ENCODE measurements around the gene ERVW-1.

The ERVW-1 gene

DNA sequence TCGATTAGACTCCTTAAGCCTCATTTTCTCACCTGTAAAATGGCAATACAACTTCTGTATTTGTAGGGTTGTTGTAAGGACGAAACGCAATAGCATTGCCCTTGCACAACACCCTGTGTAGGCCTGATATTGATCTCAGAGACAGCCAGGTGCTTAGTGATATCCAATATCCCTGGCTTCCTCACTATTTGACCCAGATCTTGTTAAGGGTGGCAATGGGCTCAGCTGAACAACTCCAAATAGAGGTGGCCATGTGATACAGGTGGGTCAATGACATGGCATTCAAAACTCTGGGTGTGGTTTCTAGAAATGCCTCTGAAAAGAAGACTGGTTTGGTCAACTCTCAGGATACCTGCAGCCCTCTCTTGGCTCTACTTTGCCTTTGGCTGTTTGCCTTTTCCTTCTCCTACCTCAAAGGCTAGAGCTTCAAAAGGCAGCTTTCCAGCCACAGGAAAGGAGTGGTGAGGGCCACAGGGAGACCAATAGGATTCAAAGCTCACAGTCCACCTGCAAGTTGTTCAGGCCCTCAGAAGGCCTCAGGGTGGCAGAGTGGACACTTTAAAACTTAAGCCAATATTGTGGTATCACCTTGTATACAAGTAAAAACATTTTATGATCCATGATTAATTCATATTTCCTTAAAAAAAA is 45.3 kb downstream of the ERVW-1 start:
- Histone ChIP-seq H3K4me3 (ENCODE audit: low read depth in 1 of 2, low read length in 2 of 2) (no peak overlapping the region), H3K36me3 (ENCODE audit: insufficient read depth, low read length) (no peaks in the 10 kb centered on the region), H3K27ac (ENCODE audit: low read length) (no peak overlapping the region), H4K20me1 (ENCODE audit: insufficient read depth, low read length) (no peaks in the 10 kb centered on the region), H3K79me2 (ENCODE audit: insufficient read depth, low read length) (no peaks in the 10 kb centered on the region), H3K4me2 (ENCODE audit: insufficient read depth, low read length) (no peak overlapping the region), H2AFZ (ENCODE audit: low read depth, low read length) (no peak overlapping the region), H3K9ac (ENCODE audit: low read depth, low read length) (no peak overlapping the region), H3K9me3 (ENCODE audit: insufficient read depth, low read length, severe bottlenecking) (no peaks in the 10 kb centered on the region), H3K4me1 (ENCODE audit: insufficient read depth, low read length) (no peaks in the 10 kb centered on the region), H3K27me3 (ENCODE audit: insufficient read depth, low read length, poor library complexity) (no peaks in the 10 kb centered on the region)
- ATAC-seq (ENCODE audit: insufficient read depth, low read depth) (no peak), DNase-seq (no peak)
- TF ChIP-seq EZH2 (IDR thresholded peaks at IDR 0.05; ENCODE audit: borderline replicate concordance, low read depth, low read length, severe bottlenecking) (no peak), CTCF (IDR thresholded peaks at IDR 0.05; ENCODE audit: borderline replicate concordance, extremely low read depth, low read length, poor library complexity, severe bottlenecking) (no peak)

- no peak overlapping the region for H3K4me3 ChIP-seq (ENCODE audit: low read depth in 1 of 2, low read length in 2 of 2)
- no peak for TF ChIP-seq EZH2 (IDR thresholded peaks at IDR 0.05; ENCODE audit: borderline replicate concordance, low read depth, low read length, severe bottlenecking)
- TF ChIP-seq CTCF (IDR thresholded peaks at IDR 0.05; ENCODE audit: borderline replicate concordance, extremely low read depth, low read length, poor library complexity, severe bottlenecking): no peak
- no peaks in the 10 kb centered on the region for H3K27me3 ChIP-seq (ENCODE audit: insufficient read depth, low read length, poor library complexity)
- H3K36me3 ChIP-seq (ENCODE audit: insufficient read depth, low read length): no peaks in the 10 kb centered on the region
- H4K20me1 ChIP-seq (ENCODE audit: insufficient read depth, low read length): no peaks in the 10 kb centered on the region
- no peaks in the 10 kb centered on the region for H3K9me3 ChIP-seq (ENCODE audit: insufficient read depth, low read length, severe bottlenecking)
- H3K27ac ChIP-seq (ENCODE audit: low read length): no peak overlapping the region
- ATAC-seq (ENCODE audit: insufficient read depth, low read depth) (no peak), DNase-seq (no peak)
- peaks cover 14% of the 10 kb centered on the region for H3K4me1 ChIP-seq (ENCODE audit: insufficient read depth, low read length)
- no peak overlapping the region for H2AFZ ChIP-seq (ENCODE audit: low read depth, low read length)
- no peak overlapping the region for H3K4me2 ChIP-seq (ENCODE audit: insufficient read depth, low read length)
- no peak overlapping the region for H3K9ac ChIP-seq (ENCODE audit: low read depth, low read length)
- no peaks in the 10 kb centered on the region for H3K79me2 ChIP-seq (ENCODE audit: insufficient read depth, low read length)
Observed at GRCh38 chr7:92427193-92427592, 50.6 kb downstream of the ERVW-1 start.

- peaks cover 14% of the 10 kb centered on the region for H3K4me1 ChIP-seq (ENCODE audit: insufficient read depth, low read length)
- no peak overlapping the region for H2AFZ ChIP-seq (ENCODE audit: low read depth, low read length)
- H3K4me3 ChIP-seq (ENCODE audit: low read depth in 1 of 2, low read length in 2 of 2): no peak overlapping the region
- H3K79me2 ChIP-seq (ENCODE audit: insufficient read depth, low read length): no peaks in the 10 kb centered on the region
- no peak overlapping the region for H3K27ac ChIP-seq (ENCODE audit: low read length)
- H3K9me3 ChIP-seq (ENCODE audit: insufficient read depth, low read length, severe bottlenecking): no peaks in the 10 kb centered on the region
- peak; percentile 17 for DNase-seq
- TF ChIP-seq CTCF (IDR thresholded peaks at IDR 0.05; ENCODE audit: borderline replicate concordance, extremely low read depth, low read length, poor library complexity, severe bottlenecking): no peak
- TF ChIP-seq EZH2 (IDR thresholded peaks at IDR 0.05; ENCODE audit: borderline replicate concordance, low read depth, low read length, severe bottlenecking): no peak
- no peaks in the 10 kb centered on the region for H3K36me3 ChIP-seq (ENCODE audit: insufficient read depth, low read length)
- no peaks in the 10 kb centered on the region for H3K27me3 ChIP-seq (ENCODE audit: insufficient read depth, low read length, poor library complexity)
- H4K20me1 ChIP-seq (ENCODE audit: insufficient read depth, low read length): no peaks in the 10 kb centered on the region
- no peak overlapping the region for H3K9ac ChIP-seq (ENCODE audit: low read depth, low read length)
- ATAC-seq (ENCODE audit: insufficient read depth, low read depth): no peak
- H3K4me2 ChIP-seq (ENCODE audit: insufficient read depth, low read length): no peak overlapping the region
Observed at GRCh38 chr7:92425311-92425947, 52.3 kb downstream of the ERVW-1 start.

Data from DND-41 (cell line).